A673 (cell line): ENCODE results near the gene SLC25A39.

ENCODE experiments used
- CTCF ChIP-seq: fragments of 300-800, 200-600 bp; sonication (generic); conservative IDR thresholded peaks from 2 replicates; pipeline ENCODE4 v1.5.1; 2017; ENCODE audit warnings: low read depth, mild to moderate bottlenecking, antibody characterized with exemption, low read length, moderate library complexity, mixed read lengths
- EZH2 ChIP-seq: fragments of 200-600 bp; sonication (generic); IDR thresholded peaks from 2 replicates; pipeline ENCODE4 v1.6.1; 2017; ENCODE audit warnings: borderline replicate concordance, low read depth, mild to moderate bottlenecking, mixed read lengths, antibody characterized with exemption, low read length; ENCODE audit not compliant: poor library complexity, severe bottlenecking

GRCh38 chr17:44322236-44322895 lies 2.3 kb downstream of the SLC25A39 start:
- TF ChIP-seq CTCF: no peak
- TF ChIP-seq EZH2: no peak
